GM21717 (cell line): ENCODE results near the gene PRKD1.

Source experiments
- ATAC-seq: cut with Tn5 transposase; IDR thresholded peaks from one replicate; pipeline ENCODE4 v1.9.1; 2021; ENCODE audit warnings: mild to moderate bottlenecking, moderate library complexity; ENCODE audit not compliant: unreplicated experiment

PRKD1 gene

DNA sequence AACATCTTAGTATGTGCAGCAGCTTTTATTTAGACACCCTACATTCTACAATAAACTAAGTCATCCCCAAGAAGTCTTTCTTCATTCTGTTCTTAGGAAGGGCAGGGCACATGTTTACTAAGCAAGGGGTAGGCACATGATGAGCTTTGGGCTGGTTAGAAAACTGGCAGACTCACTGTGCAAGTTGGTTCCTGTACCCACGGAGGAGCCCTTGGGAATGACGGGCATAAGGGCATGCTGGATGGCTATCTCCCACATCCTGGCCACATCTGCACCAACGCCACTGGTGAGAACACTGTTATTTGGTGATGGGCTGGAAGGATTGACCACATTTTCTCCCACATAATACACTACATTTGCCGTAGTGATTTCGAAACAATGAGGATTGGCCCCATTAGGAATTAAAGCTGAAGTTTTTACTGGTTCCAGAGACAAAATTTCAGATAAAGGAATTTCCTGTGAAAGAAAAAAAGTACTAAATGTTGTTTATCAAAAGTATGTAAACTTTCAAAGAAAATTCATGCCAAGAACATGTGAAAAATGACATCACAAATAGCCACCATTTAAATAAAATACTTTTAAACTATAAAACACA lies 297.0 kb downstream of the PRKD1 start:
- no peak for ATAC-seq

GRCh38 chr14:29629839-29630238 lies 297.8 kb downstream of the PRKD1 start:
- no peak for ATAC-seq

- ATAC-seq = no peak
These were observed 300.5 kb downstream of the PRKD1 start for GRCh38 chr14:29627137-29627536.

GRCh38 chr14:29618323-29619067 lies 309.2 kb downstream of the PRKD1 start:
- no peak for ATAC-seq

GRCh38 chr14:29616922-29617321 lies 310.7 kb downstream of the PRKD1 start:
- no peak for ATAC-seq

DNA sequence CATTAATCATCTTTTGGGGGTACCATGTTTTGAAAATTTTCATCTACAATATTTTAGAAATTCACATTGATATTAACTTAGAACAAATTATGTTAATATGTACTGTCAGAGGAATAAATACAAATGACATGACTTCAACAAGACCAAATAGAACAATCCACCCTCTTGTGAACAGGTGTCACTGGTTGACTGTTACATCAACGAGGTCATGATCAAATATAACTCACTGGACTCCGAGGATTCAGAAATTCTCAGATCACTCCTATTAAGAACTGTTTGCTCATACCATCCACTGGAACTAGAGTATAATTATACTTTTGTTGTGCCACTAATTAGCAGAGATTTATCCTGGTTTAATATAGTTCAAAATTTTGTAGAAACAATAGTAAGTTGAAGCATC lies 318.8 kb downstream of the PRKD1 start:
- ATAC-seq = no peak

DNA sequence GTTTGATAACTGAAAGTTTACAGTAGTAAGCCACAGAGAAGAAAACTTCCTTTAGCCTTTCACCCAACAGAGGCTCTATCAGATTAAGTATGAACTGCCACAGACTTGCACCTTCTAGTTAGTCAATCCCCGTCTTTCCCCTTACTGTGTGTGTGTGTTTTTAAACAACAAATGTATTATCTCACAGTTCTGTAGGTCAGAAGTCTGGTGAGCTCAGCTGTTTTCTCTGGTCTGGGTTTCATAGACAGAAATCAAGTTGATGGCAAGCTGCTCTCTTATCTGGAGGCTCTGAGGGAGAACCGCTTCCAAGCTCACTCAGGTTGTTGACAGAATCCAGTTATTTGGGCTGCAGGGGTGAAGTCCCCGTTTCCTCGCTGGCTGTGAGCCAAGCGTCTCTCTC lies 320.5 kb downstream of the PRKD1 start:
- ATAC-seq = no peak

- no peak for ATAC-seq
These were observed 324.0 kb downstream of the PRKD1 start for GRCh38 chr14:29603696-29604095.

DNA sequence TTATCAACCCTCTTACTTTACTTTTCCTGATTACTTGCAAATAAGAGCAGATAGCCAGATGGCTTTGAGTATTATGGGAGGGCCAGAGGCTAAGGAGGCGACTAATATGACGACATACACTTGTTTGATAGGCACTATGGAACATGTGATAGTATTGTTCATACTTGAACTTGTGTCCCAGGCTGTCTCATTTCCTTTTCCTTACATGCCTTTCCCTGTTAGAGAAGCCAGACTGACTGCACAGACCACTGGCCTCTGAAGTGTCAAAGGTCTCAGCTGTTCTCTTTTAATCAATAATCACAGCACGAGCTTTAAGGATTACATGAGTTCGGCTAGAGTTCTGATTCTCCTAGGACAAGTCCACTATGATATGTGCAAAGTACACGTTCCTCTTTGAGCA lies 326.0 kb downstream of the PRKD1 start:
- no peak for ATAC-seq

DNA sequence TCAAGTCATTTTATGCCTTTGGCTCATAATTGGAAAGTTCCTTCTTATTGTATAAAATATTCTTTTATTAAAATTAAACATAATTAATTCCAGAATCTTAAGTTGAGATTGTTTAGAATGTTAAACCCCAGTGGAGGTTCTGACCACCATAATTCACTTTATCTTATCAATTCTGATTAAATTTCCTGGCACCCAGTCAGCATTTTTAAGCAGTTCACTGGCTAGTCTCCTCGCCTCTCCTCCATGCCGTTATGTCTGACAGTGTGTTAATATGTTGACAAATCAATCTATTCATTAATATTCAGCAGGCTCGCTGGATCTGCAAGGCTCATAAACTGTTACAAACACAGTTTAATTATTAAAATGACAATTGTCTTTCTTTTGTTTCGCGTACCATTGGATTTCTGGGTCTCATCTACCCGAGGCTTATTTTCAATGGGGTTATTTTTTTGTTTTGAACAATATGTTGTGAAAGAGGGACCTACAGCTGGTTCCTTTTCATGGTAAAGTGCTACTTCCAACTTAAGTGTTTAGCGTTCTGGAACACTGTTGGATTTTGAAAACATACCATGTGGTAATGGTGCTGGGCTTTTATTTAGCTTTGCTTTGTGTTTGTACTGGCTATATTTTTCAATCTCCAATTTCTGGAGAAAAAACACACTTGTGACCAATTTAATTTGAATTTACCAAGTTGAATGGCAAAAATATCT lies 339.7 kb downstream of the PRKD1 start:
- no peak for ATAC-seq

- ATAC-seq = no peak
These were observed 340.6 kb downstream of the PRKD1 start for GRCh38 chr14:29587046-29587445.

DNA sequence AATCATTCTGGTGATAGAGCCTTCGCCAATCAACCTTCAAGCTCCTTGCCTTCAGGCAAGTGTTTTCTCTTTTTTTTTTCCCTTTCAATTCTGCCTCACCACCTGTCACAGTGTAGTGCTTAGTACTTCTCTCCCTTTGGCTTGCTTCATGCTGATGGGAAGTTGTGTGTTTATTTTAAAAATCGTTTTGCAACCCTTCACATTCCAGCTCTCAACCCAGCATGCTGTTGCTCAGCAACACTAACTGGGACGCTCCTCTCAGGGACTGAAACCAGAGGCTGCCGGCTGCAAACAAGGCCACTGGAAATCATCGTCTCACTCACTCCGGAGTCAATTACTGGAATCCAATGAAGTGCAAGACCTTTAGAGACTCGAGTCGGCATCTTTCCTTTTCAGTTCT lies 342.7 kb downstream of the PRKD1 start:
- no peak for ATAC-seq

- no peak for ATAC-seq
These were observed 346.9 kb downstream of the PRKD1 start for GRCh38 chr14:29580763-29581162.

DNA sequence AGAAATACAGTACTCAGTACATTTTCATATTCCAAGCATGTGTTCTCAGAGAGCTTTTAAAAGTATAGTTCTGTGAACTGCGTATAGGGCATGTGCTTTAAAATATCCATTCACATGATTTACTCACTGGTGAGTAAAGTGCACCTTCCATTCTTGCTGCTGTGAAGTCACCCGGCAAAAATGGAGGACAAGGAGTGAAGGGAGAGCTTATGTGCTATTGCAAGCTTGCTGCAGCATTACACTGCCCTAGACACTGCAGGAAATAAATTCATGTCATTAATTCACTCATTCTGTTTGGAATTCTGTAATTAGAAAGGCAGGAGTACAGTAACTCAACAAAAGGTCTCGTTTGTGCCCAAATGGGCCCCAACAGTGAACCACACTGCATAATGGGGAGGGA lies 347.8 kb downstream of the PRKD1 start:
- ATAC-seq = no peak

DNA sequence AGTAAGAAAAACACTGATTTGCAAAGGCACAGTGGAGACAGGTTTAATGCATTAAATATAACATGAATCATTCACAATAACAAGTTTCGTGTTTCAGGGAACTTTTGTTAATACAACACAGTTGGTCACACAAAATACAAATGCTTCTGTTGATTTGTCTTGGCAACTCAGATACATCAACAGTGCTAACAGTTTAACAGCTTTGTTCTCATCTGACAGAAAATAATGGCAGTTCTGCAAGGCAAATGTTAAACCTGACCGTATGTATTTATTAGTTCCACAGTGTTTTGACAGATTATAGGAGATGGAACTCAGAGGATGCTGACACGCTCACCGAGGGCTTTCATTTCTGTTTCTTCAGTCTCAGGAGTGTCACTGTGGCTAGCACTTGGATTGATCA lies 350.7 kb downstream of the PRKD1 start:
- no peak for ATAC-seq

GRCh38 chr14:29569194-29569593 lies 358.5 kb downstream of the PRKD1 start:
- ATAC-seq = no peak

DNA sequence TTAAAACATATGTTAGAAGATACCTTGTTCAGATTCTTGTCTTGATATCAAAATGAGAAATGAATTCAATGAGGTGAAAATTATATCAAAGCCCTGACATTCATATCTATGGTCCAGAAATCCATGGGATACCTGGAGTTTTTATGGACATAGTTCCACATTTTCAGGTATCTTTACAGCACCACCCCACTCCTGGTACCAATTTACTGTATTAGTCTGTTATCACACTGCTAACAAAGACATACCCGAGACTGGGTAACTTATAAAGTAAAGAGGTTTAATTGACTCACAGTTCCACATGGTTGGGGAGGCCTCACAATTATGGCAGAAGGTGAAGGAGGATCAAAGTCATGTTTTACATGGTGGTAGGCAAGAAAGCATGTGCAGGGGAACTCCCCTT lies 361.5 kb downstream of the PRKD1 start:
- no peak for ATAC-seq

- no peak for ATAC-seq
These were observed 369.1 kb downstream of the PRKD1 start for GRCh38 chr14:29558516-29558915.

GRCh38 chr14:29554335-29554734 lies 373.3 kb downstream of the PRKD1 start:
- ATAC-seq = no peak

DNA sequence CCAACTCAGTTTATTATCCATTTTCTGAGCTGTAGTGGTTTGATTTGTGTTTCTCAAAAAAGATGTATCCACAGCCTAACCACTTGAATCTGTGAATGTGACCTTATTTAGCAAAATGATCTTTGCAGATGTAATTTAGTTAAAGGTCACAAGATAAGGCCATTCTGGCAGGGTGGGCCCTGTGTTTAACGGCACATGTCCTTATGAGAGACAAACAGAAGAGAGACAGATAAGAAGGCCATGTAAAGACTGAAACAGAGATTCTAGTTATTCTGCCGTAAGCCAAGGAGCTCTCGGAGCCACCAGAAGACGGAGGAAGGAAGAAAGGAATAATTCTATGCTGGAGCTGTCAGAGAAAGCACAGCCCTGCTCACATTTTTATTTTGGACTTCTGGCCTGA lies 374.2 kb downstream of the PRKD1 start:
- no peak for ATAC-seq

DNA sequence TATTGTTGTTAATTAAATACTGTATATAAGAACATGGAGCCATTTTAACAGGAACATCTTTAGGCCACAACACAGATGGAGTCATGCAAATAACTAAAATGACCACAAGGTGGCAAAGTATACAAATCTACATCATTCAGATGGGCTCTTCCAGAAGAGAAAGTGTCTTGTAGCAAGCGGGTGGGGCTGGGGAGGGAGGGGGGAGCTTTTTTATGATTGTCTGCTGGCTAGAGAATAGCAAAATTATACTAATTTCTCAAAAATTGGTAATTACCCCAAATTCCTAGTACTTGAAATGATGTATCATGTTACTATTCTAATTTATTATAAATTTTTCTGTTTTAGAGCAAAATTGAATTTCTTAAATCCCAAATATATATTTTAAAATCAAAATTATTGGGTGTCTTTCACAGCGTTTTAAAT lies 378.7 kb downstream of the PRKD1 start:
- peak; percentile 64 for ATAC-seq

GRCh38 chr14:29545714-29546113 lies 381.9 kb downstream of the PRKD1 start:
- ATAC-seq = no peak
